ENCODE data around the gene CYP4F22. TPM values are rescaled to one million over a fixed set of nuclear protein-coding genes. Genes with fewer than 3 reads are reported as not detected.

Gene CYP4F22
- total RNA-seq, 1 experiment from 2014 or later, result not detected

- H3K27me3 Mint-ChIP-seq (ENCODE audit: low read depth), result peaks cover 2% of the 10 kb centered on the region
- peaks cover 65% of the 10 kb centered on the region for H3K9me3 ChIP-seq (ENCODE audit: control insufficient read depth, low read depth, low read length)
- H3K27ac ChIP-seq (ENCODE audit: insufficient read length, low read depth, low read length), result no peak overlapping the region
- H3K9ac ChIP-seq (ENCODE audit: extremely low read depth, insufficient read length, low read length), result no peak overlapping the region
- no CpG with 5 or more reads among the region's 5 CpGs for WGBS (ENCODE audit: extremely low coverage, insufficient read length, low lambda C conversion rate)
- H3K36me3 Mint-ChIP-seq (ENCODE audit: insufficient read depth in 1 of 3, low read depth in 3 of 3), result peaks cover 2 to 28% (median 8%) of the 10 kb centered on the region in 3 experiments; a peak in 4 of 7 replicates
- no peak overlapping the region for H3K4me3 Mint-ChIP-seq
- no peak overlapping the region for H3T11ph ChIP-seq (ENCODE audit: low read length)
- H3K4ac ChIP-seq (ENCODE audit: low read depth, low read length), result no peak overlapping the region
- H2BK12ac ChIP-seq (ENCODE audit: insufficient read length, low read depth, low read length), result no peak overlapping the region
- H2BK5ac ChIP-seq (ENCODE audit: insufficient read length, low read length), result no peak overlapping the region
- no peak for DNase-seq
- H4K8ac ChIP-seq (replicated peaks; ENCODE audit: insufficient read length, low read depth, low read length), result no peak overlapping the region
- no peak overlapping the region for H3K23ac ChIP-seq (ENCODE audit: insufficient read length, low read depth, low read length)
- H3K27ac Mint-ChIP-seq, result no peak overlapping the region
- H2AFZ ChIP-seq (ENCODE audit: low read length), result no peak overlapping the region
- no peaks in the 10 kb centered on the region for H3K79me2 ChIP-seq (ENCODE audit: insufficient read depth, low read length)
- no peaks in the 10 kb centered on the region for H3K4me1 Mint-ChIP-seq
- no peaks in the 10 kb centered on the region for H3K27me3 ChIP-seq (ENCODE audit: insufficient read depth, low read length)
- no peak overlapping the region for H2BK15ac ChIP-seq (ENCODE audit: low read depth, low read length)
- H4K91ac ChIP-seq (ENCODE audit: insufficient read length, low read depth, low read length), result no peak overlapping the region
- H3K23me2 ChIP-seq (ENCODE audit: insufficient read length, low read depth, low read length, poor library complexity, severe bottlenecking), result no peaks in the 10 kb centered on the region
- H3K14ac ChIP-seq (ENCODE audit: insufficient read depth, low read length), result no peak overlapping the region
- H3K4me1 ChIP-seq (ENCODE audit: insufficient read depth, low read length), result no peaks in the 10 kb centered on the region
- no peak overlapping the region for H3K4me2 ChIP-seq (ENCODE audit: insufficient read depth, insufficient read length, low read length)
- H3K9me3 Mint-ChIP-seq, result peaks cover 57 to 88% of the 10 kb centered on the region in 2 experiments
- no peaks in the 10 kb centered on the region for H4K20me1 ChIP-seq (ENCODE audit: control insufficient read depth, insufficient read depth, insufficient read length)
- no peak overlapping the region for H3K56ac ChIP-seq (ENCODE audit: insufficient read length, low read depth, low read length)
- H2AK5ac ChIP-seq (ENCODE audit: insufficient read length, low read length), result no peak overlapping the region
- no peak overlapping the region for H2BK120ac ChIP-seq (ENCODE audit: low read depth, low read length, poor library complexity, severe bottlenecking)
- H3K79me1 ChIP-seq (ENCODE audit: insufficient read depth, low read depth, low read length, poor library complexity, severe bottlenecking), result no peaks in the 10 kb centered on the region
- H4K5ac ChIP-seq (ENCODE audit: insufficient read length, low read depth, low read length), result no peak overlapping the region
- TF ChIP-seq, protein P1, sequence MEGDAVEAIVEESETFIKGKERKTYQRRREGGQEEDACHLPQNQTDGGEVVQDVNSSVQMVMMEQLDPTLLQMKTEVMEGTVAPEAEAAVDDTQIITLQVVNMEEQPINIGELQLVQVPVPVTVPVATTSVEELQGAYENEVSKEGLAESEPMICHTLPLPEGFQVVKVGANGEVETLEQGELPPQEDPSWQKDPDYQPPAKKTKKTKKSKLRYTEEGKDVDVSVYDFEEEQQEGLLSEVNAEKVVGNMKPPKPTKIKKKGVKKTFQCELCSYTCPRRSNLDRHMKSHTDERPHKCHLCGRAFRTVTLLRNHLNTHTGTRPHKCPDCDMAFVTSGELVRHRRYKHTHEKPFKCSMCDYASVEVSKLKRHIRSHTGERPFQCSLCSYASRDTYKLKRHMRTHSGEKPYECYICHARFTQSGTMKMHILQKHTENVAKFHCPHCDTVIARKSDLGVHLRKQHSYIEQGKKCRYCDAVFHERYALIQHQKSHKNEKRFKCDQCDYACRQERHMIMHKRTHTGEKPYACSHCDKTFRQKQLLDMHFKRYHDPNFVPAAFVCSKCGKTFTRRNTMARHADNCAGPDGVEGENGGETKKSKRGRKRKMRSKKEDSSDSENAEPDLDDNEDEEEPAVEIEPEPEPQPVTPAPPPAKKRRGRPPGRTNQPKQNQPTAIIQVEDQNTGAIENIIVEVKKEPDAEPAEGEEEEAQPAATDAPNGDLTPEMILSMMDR (conservative IDR thresholded peaks at IDR 0.05), result no peak
- H2BK20ac ChIP-seq (ENCODE audit: low read depth, low read length, poor library complexity, severe bottlenecking), result no peak overlapping the region
- no peak overlapping the region for H3K18ac ChIP-seq (ENCODE audit: insufficient read length, low read depth, low read length)
Measured at GRCh38 chr19:15524781-15525180, 16.5 kb downstream of the CYP4F22 start.
